Measurements from ENCODE around the gene PLAC8L1. TPM values are rescaled to one million over a fixed set of nuclear protein-coding genes. Genes with fewer than 3 reads are reported as not detected.

Gene PLAC8L1
- total RNA-seq, 1 donor from 2014 or later: 2.0 TPM

DNA sequence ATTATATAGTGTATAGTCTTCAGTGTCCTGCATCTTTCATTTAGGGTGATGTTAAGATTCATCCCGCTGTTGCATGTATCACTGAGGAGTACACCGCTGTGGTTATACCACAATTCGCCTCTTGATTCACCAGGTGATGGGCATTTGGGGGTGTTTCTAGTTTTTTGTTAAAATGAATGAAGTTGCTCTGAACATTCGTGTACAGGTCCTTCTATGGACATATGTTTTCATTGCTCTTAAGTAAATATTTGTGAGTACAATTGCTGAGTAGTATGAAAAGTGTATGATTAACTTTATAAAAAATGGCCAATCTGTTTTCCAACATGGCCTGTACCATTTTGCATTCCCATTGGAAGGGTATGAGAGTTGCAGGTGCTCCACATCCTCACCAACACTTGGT, 61.7 kb downstream of the PLAC8L1 start:
- Histone ChIP-seq H3K9ac (ENCODE audit: low read length) (no peak overlapping the region), H3K4me1 (ENCODE audit: insufficient read depth, low read length) (peaks cover 15% of the 10 kb centered on the region), H3K36me3 (ENCODE audit: insufficient read depth, low read length) (no peaks in the 10 kb centered on the region), H3K79me2 (ENCODE audit: insufficient read depth, low read length) (no peaks in the 10 kb centered on the region), H2AFZ (ENCODE audit: low read depth, low read length) (no peak overlapping the region), H4K20me1 (ENCODE audit: insufficient read depth, low read length) (no peaks in the 10 kb centered on the region), H3K27ac (ENCODE audit: low read depth, low read length) (no peak overlapping the region), H3K4me2 (ENCODE audit: low read length) (no peak overlapping the region), H3K9me3 (ENCODE audit: insufficient read depth, low read depth, low read length) (no peaks in the 10 kb centered on the region), H3K27me3 (ENCODE audit: insufficient read depth, low read length) (no peaks in the 10 kb centered on the region), H3K4me3 (ENCODE audit: insufficient read depth, low read depth, low read length) (no peak overlapping the region)
- no peak for DNase-seq (ENCODE audit: low read depth)
- TF ChIP-seq EZH2 (IDR thresholded peaks at IDR 0.05; ENCODE audit: insufficient read depth, low read length): no peak
- no peak for TF ChIP-seq CTCF (IDR thresholded peaks at IDR 0.05; ENCODE audit: insufficient read depth, low read depth, low read length)
- peaks cover 22% of the 10 kb centered on the region for H3K4me1 Mint-ChIP-seq (ENCODE audit: low read depth, unreplicated experiment)
- no peak overlapping the region for H3K27ac Mint-ChIP-seq (ENCODE audit: unreplicated experiment)
- FAIRE-seq: no peak
- H3K27me3 Mint-ChIP-seq (ENCODE audit: low read depth, unreplicated experiment): no peaks in the 10 kb centered on the region
- no peaks in the 10 kb centered on the region for H3K9me3 Mint-ChIP-seq (ENCODE audit: unreplicated experiment)
- H3K36me3 Mint-ChIP-seq (ENCODE audit: low read depth, unreplicated experiment): no peaks in the 10 kb centered on the region
- no peak overlapping the region for H3K4me3 Mint-ChIP-seq (ENCODE audit: unreplicated experiment)

DNA sequence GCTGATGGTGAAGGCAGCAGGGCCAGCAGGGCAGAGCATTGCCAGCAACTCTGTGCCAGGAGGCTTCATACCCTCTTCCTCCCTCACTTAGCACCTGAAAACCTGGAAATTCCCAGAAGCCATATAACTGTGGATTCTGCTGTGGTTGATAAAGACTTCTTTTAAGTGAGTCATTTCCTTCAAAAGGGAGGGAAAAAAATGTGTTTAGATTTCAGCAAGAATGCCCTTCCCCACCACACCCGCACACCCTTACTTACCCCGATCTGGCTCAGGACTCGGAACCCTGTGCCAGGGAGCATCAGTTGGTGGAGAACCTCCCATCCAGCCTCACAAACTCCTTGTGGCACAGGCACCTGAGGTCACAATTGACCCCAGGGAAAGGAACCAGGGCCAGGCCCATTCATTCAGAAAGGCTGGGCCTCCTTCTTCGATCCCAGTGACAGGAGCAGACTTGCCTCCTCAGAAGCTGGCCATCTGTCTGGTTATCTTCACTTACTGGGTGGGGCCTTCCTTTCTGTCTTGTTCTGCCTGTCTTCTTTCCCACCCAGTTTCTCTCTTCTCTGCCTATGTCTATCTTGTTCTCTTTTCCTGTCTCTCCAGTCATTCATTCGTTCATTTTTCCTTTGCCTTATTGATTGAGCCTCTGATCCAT, 62.6 kb downstream of the PLAC8L1 start:
- H3K4me3 ChIP-seq (ENCODE audit: insufficient read depth, low read depth, low read length): no peak overlapping the region
- H3K4me2 ChIP-seq (ENCODE audit: low read length): peak overlapping the region; percentile 65
- Mint-ChIP-seq H3K4me1 (ENCODE audit: low read depth, unreplicated experiment) (peaks cover 20% of the 10 kb centered on the region), H3K9me3 (ENCODE audit: unreplicated experiment) (no peaks in the 10 kb centered on the region), H3K4me3 (ENCODE audit: unreplicated experiment) (peak overlapping the region; percentile 14), H3K36me3 (ENCODE audit: low read depth, unreplicated experiment) (no peaks in the 10 kb centered on the region), H3K27me3 (ENCODE audit: low read depth, unreplicated experiment) (no peaks in the 10 kb centered on the region), H3K27ac (ENCODE audit: unreplicated experiment) (peak overlapping the region; percentile 27)
- no peaks in the 10 kb centered on the region for H3K79me2 ChIP-seq (ENCODE audit: insufficient read depth, low read length)
- peak; percentile 63 for FAIRE-seq
- no peaks in the 10 kb centered on the region for H3K27me3 ChIP-seq (ENCODE audit: insufficient read depth, low read length)
- H2AFZ ChIP-seq (ENCODE audit: low read depth, low read length): no peak overlapping the region
- peak overlapping the region; percentile 41 for H3K27ac ChIP-seq (ENCODE audit: low read depth, low read length)
- no peaks in the 10 kb centered on the region for H3K36me3 ChIP-seq (ENCODE audit: insufficient read depth, low read length)
- peak; percentile 87 for DNase-seq (ENCODE audit: low read depth)
- no peaks in the 10 kb centered on the region for H3K9me3 ChIP-seq (ENCODE audit: insufficient read depth, low read depth, low read length)
- no peak for TF ChIP-seq CTCF (IDR thresholded peaks at IDR 0.05; ENCODE audit: insufficient read depth, low read depth, low read length)
- TF ChIP-seq EZH2 (IDR thresholded peaks at IDR 0.05; ENCODE audit: insufficient read depth, low read length): no peak
- H4K20me1 ChIP-seq (ENCODE audit: insufficient read depth, low read length): no peaks in the 10 kb centered on the region
- no peak overlapping the region for H3K9ac ChIP-seq (ENCODE audit: low read length)
- H3K4me1 ChIP-seq (ENCODE audit: insufficient read depth, low read length): peaks cover 15% of the 10 kb centered on the region

- no peak overlapping the region for H3K27ac ChIP-seq (ENCODE audit: low read depth, low read length)
- no peaks in the 10 kb centered on the region for H3K9me3 ChIP-seq (ENCODE audit: insufficient read depth, low read depth, low read length)
- Mint-ChIP-seq H3K36me3 (ENCODE audit: low read depth, unreplicated experiment) (no peaks in the 10 kb centered on the region), H3K4me3 (ENCODE audit: unreplicated experiment) (no peak overlapping the region), H3K27ac (ENCODE audit: unreplicated experiment) (no peak overlapping the region), H3K27me3 (ENCODE audit: low read depth, unreplicated experiment) (no peaks in the 10 kb centered on the region), H3K4me1 (ENCODE audit: low read depth, unreplicated experiment) (peaks cover 19% of the 10 kb centered on the region), H3K9me3 (ENCODE audit: unreplicated experiment) (no peaks in the 10 kb centered on the region)
- H3K4me3 ChIP-seq (ENCODE audit: insufficient read depth, low read depth, low read length): no peak overlapping the region
- H3K4me2 ChIP-seq (ENCODE audit: low read length): no peak overlapping the region
- H3K9ac ChIP-seq (ENCODE audit: low read length): no peak overlapping the region
- H3K36me3 ChIP-seq (ENCODE audit: insufficient read depth, low read length): no peaks in the 10 kb centered on the region
- FAIRE-seq (no peak), DNase-seq (ENCODE audit: low read depth) (no peak)
- H3K27me3 ChIP-seq (ENCODE audit: insufficient read depth, low read length): no peaks in the 10 kb centered on the region
- H4K20me1 ChIP-seq (ENCODE audit: insufficient read depth, low read length): no peaks in the 10 kb centered on the region
- peaks cover 15% of the 10 kb centered on the region for H3K4me1 ChIP-seq (ENCODE audit: insufficient read depth, low read length)
- H3K79me2 ChIP-seq (ENCODE audit: insufficient read depth, low read length): no peaks in the 10 kb centered on the region
- no peak overlapping the region for H2AFZ ChIP-seq (ENCODE audit: low read depth, low read length)
- TF ChIP-seq CTCF (IDR thresholded peaks at IDR 0.05; ENCODE audit: insufficient read depth, low read depth, low read length) (peak; percentile 45), EZH2 (IDR thresholded peaks at IDR 0.05; ENCODE audit: insufficient read depth, low read length) (no peak)
Measured at GRCh38 chr5:146041180-146041789, 64.1 kb downstream of the PLAC8L1 start.
